Parathyroid adenoma (tissue), 2 donors: ENCODE data around the gene TSNAX.

Experiments
- H2AFZ ChIP-seq: fragments of 300-600 bp; sonication (generic); one replicate; pipeline ENCODE4 v1.7.0; 2017; ENCODE audit warnings: antibody characterized with exemption, mild to moderate bottlenecking
- H3K27ac ChIP-seq: fragments of 300-600 bp; sonication (generic); one replicate; pipeline ENCODE4 v1.7.0; 2017
- H3K27me3 ChIP-seq: fragments of 300-600 bp; sonication (generic); one replicate; pipeline ENCODE4 v1.7.0; 2017; ENCODE audit warnings: low read length; ENCODE audit not compliant: control insufficient read depth, insufficient read depth
- H3K36me3 ChIP-seq: fragments of 300-600 bp; sonication (generic); one replicate; pipeline ENCODE4 v1.7.0; 2017; ENCODE audit warnings: low read length; ENCODE audit not compliant: control insufficient read depth, insufficient read depth
- H3K4me1 ChIP-seq: fragments of 300-600 bp; sonication (generic); one replicate; pipeline ENCODE4 v1.7.0; 2017; ENCODE audit warnings: control low read depth
- H3K4me2 ChIP-seq: fragments of 300-600 bp; sonication (generic); one replicate; pipeline ENCODE4 v1.7.0; 2017; ENCODE audit warnings: low read length
- H3K4me3 ChIP-seq: fragments of 300-600 bp; sonication (generic); one replicate; pipeline ENCODE4 v1.7.0; 2017; ENCODE audit warnings: low read depth, low read length
- H3K79me2 ChIP-seq: fragments of 300-600 bp; sonication (generic); one replicate; pipeline ENCODE4 v1.7.0; 2017; ENCODE audit warnings: control low read depth
- H3K9ac ChIP-seq: fragments of 300-600 bp; sonication (generic); one replicate; pipeline ENCODE4 v1.7.0; 2017; ENCODE audit warnings: mild to moderate bottlenecking
- H3K9me3 ChIP-seq: fragments of 300-600 bp; sonication (generic); one replicate; pipeline ENCODE4 v1.7.0; 2017; ENCODE audit warnings: low read length; ENCODE audit not compliant: control insufficient read depth
- TF ChIP-seq, protein P1 (sequence below): fragments of 300-600 bp; sonication (generic); IDR thresholded peaks from one replicate; pipeline ENCODE4 v1.7.0; 2017; ENCODE audit warnings: antibody characterized with exemption, mild to moderate bottlenecking
- donor health status: primary hyperparathyroidism.

TSNAX gene

DNA sequence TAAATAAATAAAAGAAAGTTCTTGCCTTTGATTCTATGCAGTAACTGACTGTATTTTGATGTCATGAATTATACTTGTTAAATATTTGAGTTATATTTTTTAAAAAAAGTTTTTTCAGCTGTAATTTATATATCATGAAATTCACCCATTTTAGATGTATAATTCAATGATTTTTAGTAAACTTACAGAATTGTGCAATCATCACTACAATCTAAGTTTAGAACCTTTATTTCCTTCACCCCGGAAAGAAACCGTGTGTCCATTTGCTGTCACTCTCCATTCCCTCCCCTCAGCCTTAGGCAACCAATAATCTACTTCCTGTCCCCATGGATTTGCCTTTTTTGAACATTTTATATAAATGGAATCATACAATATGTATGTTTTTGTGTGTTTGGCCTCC lies 65.7 kb downstream of the TSNAX start:
- TF ChIP-seq, protein P1, sequence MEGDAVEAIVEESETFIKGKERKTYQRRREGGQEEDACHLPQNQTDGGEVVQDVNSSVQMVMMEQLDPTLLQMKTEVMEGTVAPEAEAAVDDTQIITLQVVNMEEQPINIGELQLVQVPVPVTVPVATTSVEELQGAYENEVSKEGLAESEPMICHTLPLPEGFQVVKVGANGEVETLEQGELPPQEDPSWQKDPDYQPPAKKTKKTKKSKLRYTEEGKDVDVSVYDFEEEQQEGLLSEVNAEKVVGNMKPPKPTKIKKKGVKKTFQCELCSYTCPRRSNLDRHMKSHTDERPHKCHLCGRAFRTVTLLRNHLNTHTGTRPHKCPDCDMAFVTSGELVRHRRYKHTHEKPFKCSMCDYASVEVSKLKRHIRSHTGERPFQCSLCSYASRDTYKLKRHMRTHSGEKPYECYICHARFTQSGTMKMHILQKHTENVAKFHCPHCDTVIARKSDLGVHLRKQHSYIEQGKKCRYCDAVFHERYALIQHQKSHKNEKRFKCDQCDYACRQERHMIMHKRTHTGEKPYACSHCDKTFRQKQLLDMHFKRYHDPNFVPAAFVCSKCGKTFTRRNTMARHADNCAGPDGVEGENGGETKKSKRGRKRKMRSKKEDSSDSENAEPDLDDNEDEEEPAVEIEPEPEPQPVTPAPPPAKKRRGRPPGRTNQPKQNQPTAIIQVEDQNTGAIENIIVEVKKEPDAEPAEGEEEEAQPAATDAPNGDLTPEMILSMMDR, result no peak
- no peak overlapping the region for H3K4me3 ChIP-seq
- H3K36me3 ChIP-seq, result no peaks in the 10 kb centered on the region
- H3K9ac ChIP-seq, result no peak overlapping the region
- H3K4me2 ChIP-seq, result no peak overlapping the region
- no peak overlapping the region for H2AFZ ChIP-seq
- no peaks in the 10 kb centered on the region for H3K27me3 ChIP-seq
- H3K9me3 ChIP-seq, result no peaks in the 10 kb centered on the region
- no peak overlapping the region for H3K27ac ChIP-seq
- H3K4me1 ChIP-seq, result no peaks in the 10 kb centered on the region
- H3K79me2 ChIP-seq, result no peaks in the 10 kb centered on the region

- Histone ChIP-seq H3K27ac (no peak overlapping the region), H3K9me3 (no peaks in the 10 kb centered on the region), H2AFZ (no peak overlapping the region), H3K27me3 (no peaks in the 10 kb centered on the region), H3K4me1 (no peaks in the 10 kb centered on the region), H3K4me2 (no peak overlapping the region), H3K36me3 (no peaks in the 10 kb centered on the region), H3K4me3 (no peak overlapping the region), H3K9ac (no peak overlapping the region), H3K79me2 (no peaks in the 10 kb centered on the region)
- TF ChIP-seq, protein P1, result no peak
These were observed 66.3 kb downstream of the TSNAX start for GRCh38 chr1:231594749-231595148.

GRCh38 chr1:231596337-231596791 lies 67.9 kb downstream of the TSNAX start:
- no peak overlapping the region for H3K4me2 ChIP-seq
- H3K36me3 ChIP-seq, result no peaks in the 10 kb centered on the region
- no peaks in the 10 kb centered on the region for H3K4me1 ChIP-seq
- H3K27me3 ChIP-seq, result no peaks in the 10 kb centered on the region
- H2AFZ ChIP-seq, result no peak overlapping the region
- H3K9me3 ChIP-seq, result no peaks in the 10 kb centered on the region
- TF ChIP-seq, protein P1, result no peak
- no peak overlapping the region for H3K4me3 ChIP-seq
- H3K9ac ChIP-seq, result no peak overlapping the region
- H3K27ac ChIP-seq, result no peak overlapping the region
- no peaks in the 10 kb centered on the region for H3K79me2 ChIP-seq

DNA sequence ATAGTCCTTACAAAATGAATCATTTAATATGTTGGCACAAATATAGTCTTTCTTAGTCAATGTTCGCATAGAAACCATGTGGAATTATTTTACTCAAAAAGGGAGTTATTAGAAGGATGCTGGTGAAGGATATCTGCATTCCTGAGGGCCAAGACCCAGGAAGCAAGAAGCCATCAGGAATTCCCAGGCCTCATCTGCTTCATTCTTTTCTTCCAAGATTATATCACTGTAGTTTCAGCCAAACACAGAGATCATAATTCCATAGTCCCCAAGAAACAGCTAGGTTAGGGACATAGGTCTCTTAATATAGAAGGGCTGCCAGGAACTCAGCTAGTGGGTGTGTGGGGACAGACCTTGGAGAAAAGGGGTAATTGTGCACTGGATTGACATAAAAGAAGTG lies 69.5 kb downstream of the TSNAX start:
- no peaks in the 10 kb centered on the region for H3K79me2 ChIP-seq
- H3K27me3 ChIP-seq, result no peaks in the 10 kb centered on the region
- TF ChIP-seq, protein P1, result no peak
- H3K9ac ChIP-seq, result no peak overlapping the region
- no peaks in the 10 kb centered on the region for H3K4me1 ChIP-seq
- no peak overlapping the region for H2AFZ ChIP-seq
- H3K4me2 ChIP-seq, result no peak overlapping the region
- H3K9me3 ChIP-seq, result no peaks in the 10 kb centered on the region
- no peak overlapping the region for H3K4me3 ChIP-seq
- H3K36me3 ChIP-seq, result no peaks in the 10 kb centered on the region
- no peak overlapping the region for H3K27ac ChIP-seq

GRCh38 chr1:231600458-231600976 lies 72.0 kb downstream of the TSNAX start:
- Histone ChIP-seq H3K9ac (no peak overlapping the region), H2AFZ (no peak overlapping the region), H3K27ac (no peak overlapping the region)

More at GRCh38 chr1:231600458-231600976, 72.0 kb downstream of the TSNAX start:
- Histone ChIP-seq H3K4me1 (no peaks in the 10 kb centered on the region), H3K9me3 (no peaks in the 10 kb centered on the region), H3K79me2 (no peaks in the 10 kb centered on the region), H3K4me3 (no peak overlapping the region), H3K27me3 (no peaks in the 10 kb centered on the region), H3K4me2 (no peak overlapping the region), H3K36me3 (no peaks in the 10 kb centered on the region)
- TF ChIP-seq, protein P1, result no peak
